GM06990 (cell line): Measurements from ENCODE around the gene FOXJ2.

Source experiments
- DNase-seq: peaks from one replicate; pipeline ENCODE4 v3.0.0-alpha.2; 2011; ENCODE audit not compliant: insufficient read length; ENCODE audit errors: extremely low read depth
- H3K27me3 ChIP-seq: replicated peaks from 2 replicates; pipeline ENCODE4 v1.6.0; 2011; ENCODE audit warnings: low read length; ENCODE audit not compliant: control insufficient read depth, insufficient read depth
- H3K36me3 ChIP-seq: 2 replicates; pipeline ENCODE4 v1.5.1; 2011; ENCODE audit warnings: low read length; ENCODE audit not compliant: control insufficient read depth, insufficient read depth
- H3K4me3 ChIP-seq: replicated peaks from 2 replicates; pipeline ENCODE4 v1.5.1; 2011; ENCODE audit warnings: low read depth, mild to moderate bottlenecking, control low read depth, low read length
- TF ChIP-seq, protein P1 (sequence below): IDR thresholded peaks from 2 replicates; pipeline ENCODE4 v1.5.1; 2011; ENCODE audit warnings: low read length, control low read depth, mild to moderate bottlenecking, inconsistent platforms; ENCODE audit not compliant: insufficient read depth, poor library complexity, severe bottlenecking

The FOXJ2 gene

GRCh38 chr12:8040791-8041190, 8.3 kb downstream of the FOXJ2 start:
- H3K36me3 ChIP-seq = peaks cover 9% of the 10 kb centered on the region
- TF ChIP-seq, protein P1, sequence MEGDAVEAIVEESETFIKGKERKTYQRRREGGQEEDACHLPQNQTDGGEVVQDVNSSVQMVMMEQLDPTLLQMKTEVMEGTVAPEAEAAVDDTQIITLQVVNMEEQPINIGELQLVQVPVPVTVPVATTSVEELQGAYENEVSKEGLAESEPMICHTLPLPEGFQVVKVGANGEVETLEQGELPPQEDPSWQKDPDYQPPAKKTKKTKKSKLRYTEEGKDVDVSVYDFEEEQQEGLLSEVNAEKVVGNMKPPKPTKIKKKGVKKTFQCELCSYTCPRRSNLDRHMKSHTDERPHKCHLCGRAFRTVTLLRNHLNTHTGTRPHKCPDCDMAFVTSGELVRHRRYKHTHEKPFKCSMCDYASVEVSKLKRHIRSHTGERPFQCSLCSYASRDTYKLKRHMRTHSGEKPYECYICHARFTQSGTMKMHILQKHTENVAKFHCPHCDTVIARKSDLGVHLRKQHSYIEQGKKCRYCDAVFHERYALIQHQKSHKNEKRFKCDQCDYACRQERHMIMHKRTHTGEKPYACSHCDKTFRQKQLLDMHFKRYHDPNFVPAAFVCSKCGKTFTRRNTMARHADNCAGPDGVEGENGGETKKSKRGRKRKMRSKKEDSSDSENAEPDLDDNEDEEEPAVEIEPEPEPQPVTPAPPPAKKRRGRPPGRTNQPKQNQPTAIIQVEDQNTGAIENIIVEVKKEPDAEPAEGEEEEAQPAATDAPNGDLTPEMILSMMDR = no peak

GRCh38 chr12:8045952-8046944, 13.7 kb downstream of the FOXJ2 start:
- Histone ChIP-seq H3K36me3 (peaks cover 13% of the 10 kb centered on the region), H3K4me3 (no peak overlapping the region), H3K27me3 (no peaks in the 10 kb centered on the region)
- TF ChIP-seq, protein P1 = peak; percentile 91
- no peak for DNase-seq

More at GRCh38 chr12:8040791-8041190, 8.3 kb downstream of the FOXJ2 start:
- no peaks in the 10 kb centered on the region for H3K27me3 ChIP-seq
- no peak for DNase-seq
- no peak overlapping the region for H3K4me3 ChIP-seq

GRCh38 chr12:8047842-8048241, 15.3 kb downstream of the FOXJ2 start:
- H3K4me3 ChIP-seq = no peak overlapping the region
- H3K36me3 ChIP-seq = peaks cover 8% of the 10 kb centered on the region
- TF ChIP-seq, protein P1 = no peak
- DNase-seq = no peak
- H3K27me3 ChIP-seq = no peaks in the 10 kb centered on the region

- Histone ChIP-seq H3K36me3 (peaks cover 4% of the 10 kb centered on the region), H3K27me3 (no peaks in the 10 kb centered on the region), H3K4me3 (no peak overlapping the region)
- TF ChIP-seq, protein P1 = no peak
- no peak for DNase-seq
Measured at GRCh38 chr12:8048906-8049305, 16.4 kb downstream of the FOXJ2 start.

DNA sequence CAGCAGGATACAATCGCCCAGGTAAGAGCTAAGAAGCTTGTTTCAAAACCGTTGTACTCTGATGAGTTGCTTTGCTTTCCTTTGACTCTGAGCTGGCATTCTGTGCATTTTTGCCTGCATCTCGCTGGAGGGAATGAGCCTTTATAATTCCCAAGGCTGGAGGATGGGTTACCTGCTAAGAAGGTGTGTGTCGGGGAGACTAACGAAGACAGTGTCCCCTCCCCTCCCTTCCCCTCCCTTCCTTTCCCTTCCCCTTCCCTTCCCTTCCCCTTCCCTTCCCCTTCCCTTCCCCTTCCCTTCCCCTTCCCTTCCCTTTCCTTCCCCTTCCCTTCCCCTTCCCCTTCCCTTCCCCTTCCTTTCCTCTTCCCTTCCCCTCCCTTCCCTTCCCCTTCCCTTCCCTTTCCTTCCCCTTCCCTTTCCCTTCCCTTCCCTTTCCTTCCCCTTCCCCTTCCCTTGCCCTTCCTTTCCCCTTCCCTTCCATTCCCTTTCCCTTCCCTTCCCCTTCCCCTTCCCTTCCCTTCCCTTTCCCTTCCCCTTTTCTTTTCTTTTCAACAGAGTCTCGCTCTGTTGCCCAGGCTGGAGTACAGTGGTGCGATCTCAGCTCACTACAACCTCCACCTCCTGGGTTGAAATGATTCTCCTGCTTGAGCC, 18.2 kb downstream of the FOXJ2 start:
- TF ChIP-seq, protein P1 = no peak
- Histone ChIP-seq H3K36me3 (peaks cover 4% of the 10 kb centered on the region), H3K27me3 (no peaks in the 10 kb centered on the region), H3K4me3 (no peak overlapping the region)
- DNase-seq = no peak
